Activated naive CD8-positive, alpha-beta T cell (primary cell): ENCODE data around the gene MRPL11.
"Not testable (repeated sequence)": the region's sequence is repeated elsewhere in the genome, so short reads cannot be mapped to it uniquely, and the experiment has no call there.

Experiments used
- H3K27ac Mint-ChIP-seq: one replicate; pipeline ENCODE4 v1.8.0; 2021; ENCODE audit warnings: mixed read lengths
- H3K27me3 Mint-ChIP-seq: one replicate; pipeline ENCODE4 v1.8.0; 2021; ENCODE audit warnings: mixed read lengths
- H3K36me3 Mint-ChIP-seq: one replicate; pipeline ENCODE4 v1.8.0; 2021; ENCODE audit warnings: mixed read lengths
- H3K4me1 Mint-ChIP-seq: one replicate; pipeline ENCODE4 v1.8.0; 2021; ENCODE audit warnings: low read depth, mixed read lengths
- H3K4me3 Mint-ChIP-seq: one replicate; pipeline ENCODE4 v1.8.0; 2021; ENCODE audit warnings: mild to moderate bottlenecking, mixed read lengths
- H3K9me3 Mint-ChIP-seq: one replicate; pipeline ENCODE4 v1.8.0; 2021; ENCODE audit warnings: low read depth, mixed read lengths

Gene MRPL11

GRCh38 chr11:66454828-66455227 lies 16.2 kb upstream of the MRPL11 start:
- H3K4me3 Mint-ChIP-seq, result no peak overlapping the region
- H3K27ac Mint-ChIP-seq, result no peak overlapping the region

GRCh38 chr11:66454247-66454646 lies 15.6 kb upstream of the MRPL11 start:
- peaks cover 7% of the 10 kb centered on the region for H3K27me3 Mint-ChIP-seq
- no peaks in the 10 kb centered on the region for H3K9me3 Mint-ChIP-seq
- H3K4me1 Mint-ChIP-seq, result peaks cover 16% of the 10 kb centered on the region
- H3K4me3 Mint-ChIP-seq, result no peak overlapping the region
- no peak overlapping the region for H3K27ac Mint-ChIP-seq
- peaks cover 3% of the 10 kb centered on the region for H3K36me3 Mint-ChIP-seq

More at GRCh38 chr11:66454828-66455227, 16.2 kb upstream of the MRPL11 start:
- Mint-ChIP-seq H3K9me3 (no peaks in the 10 kb centered on the region), H3K4me1 (peaks cover 16% of the 10 kb centered on the region), H3K27me3 (peaks cover 3% of the 10 kb centered on the region), H3K36me3 (peaks cover 3% of the 10 kb centered on the region)

DNA sequence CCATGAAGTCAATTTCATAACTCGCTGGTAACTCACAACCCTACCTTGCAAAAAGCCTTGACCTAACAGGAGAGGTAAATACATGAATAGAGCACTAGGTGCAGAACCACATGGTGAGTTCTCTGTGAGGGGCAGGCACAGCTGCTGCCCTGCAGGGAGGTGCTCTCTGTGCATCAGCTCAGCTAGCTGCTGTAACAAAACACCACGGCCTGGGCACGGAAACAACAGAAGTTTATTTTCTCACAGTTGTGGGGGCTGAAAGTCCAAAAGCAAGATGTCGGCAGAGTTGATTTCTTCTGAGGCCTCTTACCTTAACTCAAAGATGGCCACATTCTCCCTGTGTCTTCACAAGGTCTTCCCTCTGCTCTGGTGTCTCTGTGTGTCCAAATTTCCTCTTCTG lies 13.0 kb upstream of the MRPL11 start:
- H3K27ac Mint-ChIP-seq, result no peak overlapping the region
- no peak overlapping the region for H3K4me3 Mint-ChIP-seq
- H3K27me3 Mint-ChIP-seq, result peaks cover 9% of the 10 kb centered on the region
- H3K36me3 Mint-ChIP-seq, result peaks cover 3% of the 10 kb centered on the region
- no peaks in the 10 kb centered on the region for H3K9me3 Mint-ChIP-seq
- peaks cover 16% of the 10 kb centered on the region for H3K4me1 Mint-ChIP-seq

DNA sequence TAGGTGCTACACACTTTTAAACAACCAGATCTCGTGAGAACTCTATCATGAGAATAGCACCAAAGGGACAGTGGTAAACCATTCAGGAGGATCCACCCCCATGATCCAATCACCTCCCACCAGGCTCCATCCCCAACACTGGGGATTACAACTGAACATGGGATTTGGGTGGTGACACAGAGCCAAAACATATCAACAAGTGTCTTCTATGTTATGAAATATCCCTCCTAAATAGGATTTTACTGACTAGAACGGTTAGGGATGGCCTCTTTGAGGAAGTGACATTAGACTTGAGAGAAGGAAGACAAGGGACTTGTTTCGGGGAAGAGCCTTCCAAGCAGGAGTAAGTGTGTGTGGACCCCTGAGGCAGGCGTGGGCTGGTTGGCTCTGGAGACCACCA lies 11.9 kb upstream of the MRPL11 start:
- Mint-ChIP-seq H3K4me1 (peaks cover 16% of the 10 kb centered on the region), H3K36me3 (peaks cover 3% of the 10 kb centered on the region), H3K9me3 (no peaks in the 10 kb centered on the region), H3K4me3 (no peak overlapping the region), H3K27ac (no peak overlapping the region), H3K27me3 (peaks cover 9% of the 10 kb centered on the region)

DNA sequence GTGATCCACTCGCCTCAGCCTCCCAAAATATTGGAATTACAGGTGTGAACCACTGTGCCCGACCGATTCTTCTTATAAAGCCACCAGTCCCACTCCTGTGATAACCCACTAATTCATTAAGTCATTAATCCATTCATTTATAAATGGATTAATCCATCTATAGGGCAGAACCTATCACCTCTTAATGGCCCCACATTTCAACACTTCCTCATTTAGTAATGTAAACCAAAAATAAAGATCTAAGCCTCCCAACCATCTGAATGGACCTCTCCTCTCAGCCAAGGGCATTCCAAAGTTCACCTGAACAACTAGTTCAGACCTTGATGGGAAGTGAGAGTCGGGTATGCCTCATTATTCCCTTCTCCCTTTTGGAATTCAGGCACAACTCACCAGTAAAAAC lies 9.9 kb upstream of the MRPL11 start:
- no peak overlapping the region for H3K27ac Mint-ChIP-seq
- H3K36me3 Mint-ChIP-seq, result peaks cover 3% of the 10 kb centered on the region

DNA sequence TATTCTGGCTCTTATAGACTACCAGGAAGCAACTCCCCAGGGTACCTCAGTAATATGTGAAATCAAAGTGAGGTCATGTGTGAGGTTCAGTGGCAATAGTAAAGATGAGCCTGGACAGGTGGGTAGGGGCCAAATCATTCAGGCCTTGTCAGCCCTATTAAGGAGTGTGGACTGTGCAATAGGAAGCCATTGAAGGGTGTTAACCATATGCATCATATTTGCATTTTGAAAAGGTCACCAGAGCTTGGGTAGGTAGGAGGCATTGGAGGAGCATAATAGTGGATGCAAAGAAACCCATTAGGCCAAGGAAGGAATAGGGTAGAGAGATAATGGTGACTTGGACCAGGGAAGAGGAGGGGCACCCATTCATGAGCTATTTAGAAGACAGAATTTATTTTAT lies 8.4 kb upstream of the MRPL11 start:
- Mint-ChIP-seq H3K27me3 (peaks cover 13% of the 10 kb centered on the region), H3K36me3 (peaks cover 6% of the 10 kb centered on the region), H3K4me1 (no peaks in the 10 kb centered on the region), H3K4me3 (no peak overlapping the region), H3K9me3 (peaks cover 13% of the 10 kb centered on the region), H3K27ac (no peak overlapping the region)

More for the DNA sequence above, 9.9 kb upstream of the MRPL11 start:
- Mint-ChIP-seq H3K9me3 (peaks cover 5% of the 10 kb centered on the region), H3K27me3 (peaks cover 13% of the 10 kb centered on the region), H3K4me3 (no peak overlapping the region), H3K4me1 (no peaks in the 10 kb centered on the region)

GRCh38 chr11:66443602-66444001 lies 5.0 kb upstream of the MRPL11 start:
- Mint-ChIP-seq H3K27me3 (peaks cover 5% of the 10 kb centered on the region), H3K4me1 (no peaks in the 10 kb centered on the region), H3K27ac (no peak overlapping the region), H3K9me3 (peaks cover 13% of the 10 kb centered on the region), H3K36me3 (peaks cover 3% of the 10 kb centered on the region), H3K4me3 (no peak overlapping the region)

DNA sequence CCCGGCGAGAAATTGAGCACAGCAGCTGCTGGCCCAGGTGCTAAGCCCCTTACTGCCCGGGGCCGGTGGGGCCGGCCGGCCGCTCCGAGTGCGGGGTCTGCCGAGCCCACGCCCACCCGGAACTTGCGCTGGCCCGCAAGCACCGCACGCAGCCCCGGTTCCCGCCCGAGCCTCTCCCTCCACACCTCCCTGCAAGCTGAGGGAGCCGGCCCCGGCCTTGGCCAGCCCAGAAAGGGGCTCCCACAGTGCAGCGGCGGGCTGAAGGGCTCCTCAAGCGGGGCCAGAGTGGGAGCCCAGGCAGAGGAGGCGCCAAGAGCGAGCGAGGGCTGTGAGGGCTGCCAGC lies 2.3 kb upstream of the MRPL11 start:
- not testable (repeated sequence) for H3K36me3 Mint-ChIP-seq, H3K27ac Mint-ChIP-seq, H3K4me1 Mint-ChIP-seq, H3K4me3 Mint-ChIP-seq, H3K27me3 Mint-ChIP-seq
- H3K9me3 Mint-ChIP-seq, result peaks cover 13% of the 10 kb centered on the region

- H3K4me3 Mint-ChIP-seq, H3K4me1 Mint-ChIP-seq, H3K27me3 Mint-ChIP-seq, H3K27ac Mint-ChIP-seq, H3K36me3 Mint-ChIP-seq: not testable (repeated sequence)
- peaks cover 13% of the 10 kb centered on the region for H3K9me3 Mint-ChIP-seq
Observed at GRCh38 chr11:66440101-66440939, 1.7 kb upstream of the MRPL11 start.

- Mint-ChIP-seq H3K27me3 (no peaks in the 10 kb centered on the region), H3K4me1 (peaks cover 7% of the 10 kb centered on the region), H3K36me3 (peaks cover 7% of the 10 kb centered on the region), H3K4me3 (peak overlapping the region; percentile 97), H3K27ac (peak overlapping the region; percentile 97), H3K9me3 (peaks cover 3% of the 10 kb centered on the region)
Observed at GRCh38 chr11:66437979-66438503, 607 bp downstream of the MRPL11 start.

- no peaks in the 10 kb centered on the region for H3K27me3 Mint-ChIP-seq
- H3K36me3 Mint-ChIP-seq, result peaks cover 16% of the 10 kb centered on the region
- no peak overlapping the region for H3K4me3 Mint-ChIP-seq
- H3K27ac Mint-ChIP-seq, result no peak overlapping the region
- H3K9me3 Mint-ChIP-seq, result no peaks in the 10 kb centered on the region
- peaks cover 7% of the 10 kb centered on the region for H3K4me1 Mint-ChIP-seq
Observed at GRCh38 chr11:66432597-66432996, 6.1 kb downstream of the MRPL11 start.

- not testable (repeated sequence) for H3K9me3 Mint-ChIP-seq, H3K4me1 Mint-ChIP-seq, H3K4me3 Mint-ChIP-seq, H3K27ac Mint-ChIP-seq, H3K27me3 Mint-ChIP-seq
- H3K36me3 Mint-ChIP-seq, result peaks cover 16% of the 10 kb centered on the region
Observed at GRCh38 chr11:66431871-66432329, 6.7 kb downstream of the MRPL11 start.

GRCh38 chr11:66431287-66431686 lies 7.4 kb downstream of the MRPL11 start:
- not testable (repeated sequence) for H3K27ac Mint-ChIP-seq, H3K27me3 Mint-ChIP-seq, H3K4me1 Mint-ChIP-seq, H3K9me3 Mint-ChIP-seq, H3K4me3 Mint-ChIP-seq
- H3K36me3 Mint-ChIP-seq, result peaks cover 13% of the 10 kb centered on the region

GRCh38 chr11:66429983-66430602 lies 8.6 kb downstream of the MRPL11 start:
- H3K4me3 Mint-ChIP-seq, result no peak overlapping the region
- H3K9me3 Mint-ChIP-seq, result no peaks in the 10 kb centered on the region
- peaks cover 5% of the 10 kb centered on the region for H3K4me1 Mint-ChIP-seq
- H3K36me3 Mint-ChIP-seq, result peaks cover 11% of the 10 kb centered on the region
- no peak overlapping the region for H3K27ac Mint-ChIP-seq
- peaks cover 3% of the 10 kb centered on the region for H3K27me3 Mint-ChIP-seq

GRCh38 chr11:66428933-66429332 lies 9.7 kb downstream of the MRPL11 start:
- Mint-ChIP-seq H3K4me1 (peaks cover 5% of the 10 kb centered on the region), H3K27me3 (peaks cover 3% of the 10 kb centered on the region), H3K4me3 (no peak overlapping the region)

More at GRCh38 chr11:66428933-66429332, 9.7 kb downstream of the MRPL11 start:
- H3K36me3 Mint-ChIP-seq, result peaks cover 11% of the 10 kb centered on the region
- H3K27ac Mint-ChIP-seq, result no peak overlapping the region
- no peaks in the 10 kb centered on the region for H3K9me3 Mint-ChIP-seq
